GM18526 (cell line): ENCODE results near the gene EFNA3.

Experiments
- POLR2A ChIP-seq: IDR thresholded peaks from 3 replicates; pipeline ENCODE4 v1.6.1; 2011; ENCODE audit not compliant: insufficient read length; ENCODE audit errors: extremely low read depth

The EFNA3 gene, protein sequence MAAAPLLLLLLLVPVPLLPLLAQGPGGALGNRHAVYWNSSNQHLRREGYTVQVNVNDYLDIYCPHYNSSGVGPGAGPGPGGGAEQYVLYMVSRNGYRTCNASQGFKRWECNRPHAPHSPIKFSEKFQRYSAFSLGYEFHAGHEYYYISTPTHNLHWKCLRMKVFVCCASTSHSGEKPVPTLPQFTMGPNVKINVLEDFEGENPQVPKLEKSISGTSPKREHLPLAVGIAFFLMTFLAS

DNA sequence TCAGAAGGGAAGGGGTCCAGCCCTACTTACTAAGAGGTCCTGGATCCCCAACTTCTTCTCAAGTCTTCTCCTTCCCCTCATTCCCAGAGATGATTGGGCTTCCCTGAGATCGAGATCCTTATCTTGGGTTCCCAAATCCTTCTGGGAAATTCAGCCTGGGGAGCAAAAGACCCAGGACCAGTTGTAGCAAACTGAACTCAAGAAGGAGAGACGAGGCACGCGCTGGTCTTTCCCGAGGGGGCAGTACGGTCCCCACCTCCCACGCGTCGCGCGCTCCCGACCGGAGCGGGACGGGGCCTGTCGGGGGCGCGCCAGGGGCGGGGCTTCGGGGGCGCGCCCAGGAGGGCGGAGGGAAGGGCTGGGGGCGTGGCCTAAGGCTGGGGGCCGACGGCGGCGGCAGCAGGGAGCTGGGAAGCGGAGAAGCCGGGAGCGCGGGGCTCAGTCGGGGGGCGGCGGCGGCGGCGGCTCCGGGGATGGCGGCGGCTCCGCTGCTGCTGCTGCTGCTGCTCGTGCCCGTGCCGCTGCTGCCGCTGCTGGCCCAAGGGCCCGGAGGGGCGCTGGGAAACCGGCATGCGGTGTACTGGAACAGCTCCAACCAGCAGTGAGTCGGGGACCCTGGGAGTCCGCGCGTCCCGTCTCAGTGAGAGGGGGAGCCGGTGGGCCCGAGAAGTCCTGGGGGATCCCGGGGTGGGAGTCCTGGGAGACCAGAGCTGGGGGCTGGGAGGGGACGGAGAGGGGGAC, at the start of gene EFNA3:
TSS of gene EFNA3 (plus strand) at position 369 of the 741 bp plus-strand sequence. CDS start at position 474, 105 bp downstream.
- TF ChIP-seq POLR2A: no peak

DNA sequence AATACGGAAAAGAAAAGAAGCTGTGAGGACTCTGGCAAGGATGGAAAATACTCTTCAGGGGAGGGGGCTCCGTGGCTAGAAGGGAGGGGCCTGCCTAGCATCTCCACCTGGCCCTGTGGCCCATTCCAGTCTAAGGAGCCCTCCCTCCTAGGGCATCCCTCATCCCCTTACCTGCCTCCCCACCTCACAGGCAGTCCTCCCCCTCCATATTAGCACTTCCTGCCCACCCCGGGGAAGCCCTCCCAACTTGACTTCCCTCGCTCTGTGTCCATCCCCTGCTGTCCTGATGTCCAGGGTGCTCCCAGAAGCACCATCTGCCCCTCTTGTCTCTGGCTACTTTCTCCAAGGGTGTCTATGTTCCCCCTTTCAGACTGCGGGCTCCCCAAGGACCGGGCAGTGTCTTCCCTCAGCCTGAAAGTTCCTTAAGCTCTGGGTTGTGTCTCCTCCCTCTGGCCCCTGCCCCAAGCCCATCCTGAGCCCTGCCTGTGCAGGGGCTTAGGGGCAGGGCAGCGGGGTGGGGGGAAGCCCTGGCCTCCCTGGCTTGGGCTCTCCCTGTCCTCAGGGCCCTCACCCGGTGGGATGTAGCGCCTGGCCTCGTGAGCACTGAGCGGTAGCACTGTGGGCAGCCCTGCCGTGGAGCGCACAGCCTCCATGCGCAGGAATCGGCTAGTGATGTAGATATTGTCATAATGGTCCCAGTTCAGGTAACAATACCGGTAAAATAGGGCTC, 49.0 kb upstream of the EFNA3 start:
- TF ChIP-seq POLR2A: no peak

- no peak for TF ChIP-seq POLR2A
These were observed 48.3 kb upstream of the EFNA3 start for GRCh38 chr1:155030243-155030795.

DNA sequence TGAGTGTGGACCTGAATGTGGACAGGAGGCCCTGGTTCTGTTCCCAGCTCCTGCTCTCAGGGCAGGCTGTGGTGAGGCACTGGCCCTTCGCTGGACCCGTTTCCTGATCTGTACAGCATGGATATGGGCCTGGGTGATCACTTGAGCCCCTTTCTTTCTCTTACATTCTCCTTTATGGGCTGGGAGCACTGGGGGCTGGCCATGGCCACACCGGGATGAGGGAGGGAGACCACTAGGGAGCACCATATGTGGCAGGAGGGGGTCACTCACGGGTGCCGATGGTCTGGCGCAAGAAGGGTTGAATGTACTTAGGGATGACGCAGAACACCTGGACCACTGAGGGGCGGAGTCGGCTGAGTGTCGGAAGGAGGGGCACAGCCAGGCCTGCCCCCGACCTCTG, 47.7 kb upstream of the EFNA3 start:
- TF ChIP-seq POLR2A: no peak

- TF ChIP-seq POLR2A: no peak
These were observed 45.8 kb upstream of the EFNA3 start for GRCh38 chr1:155032886-155033285.

- TF ChIP-seq POLR2A: no peak
These were observed 45.1 kb upstream of the EFNA3 start, which contains the start of the genes DCST1 and DCST2 for GRCh38 chr1:155033524-155033923. Gene DCST1 (plus strand): TSS chr1:155033824. CDS start chr1:155034037, 213 bp downstream. Gene DCST2 (minus strand): TSS chr1:155033781. CDS start chr1:155033701, 80 bp downstream.

DNA sequence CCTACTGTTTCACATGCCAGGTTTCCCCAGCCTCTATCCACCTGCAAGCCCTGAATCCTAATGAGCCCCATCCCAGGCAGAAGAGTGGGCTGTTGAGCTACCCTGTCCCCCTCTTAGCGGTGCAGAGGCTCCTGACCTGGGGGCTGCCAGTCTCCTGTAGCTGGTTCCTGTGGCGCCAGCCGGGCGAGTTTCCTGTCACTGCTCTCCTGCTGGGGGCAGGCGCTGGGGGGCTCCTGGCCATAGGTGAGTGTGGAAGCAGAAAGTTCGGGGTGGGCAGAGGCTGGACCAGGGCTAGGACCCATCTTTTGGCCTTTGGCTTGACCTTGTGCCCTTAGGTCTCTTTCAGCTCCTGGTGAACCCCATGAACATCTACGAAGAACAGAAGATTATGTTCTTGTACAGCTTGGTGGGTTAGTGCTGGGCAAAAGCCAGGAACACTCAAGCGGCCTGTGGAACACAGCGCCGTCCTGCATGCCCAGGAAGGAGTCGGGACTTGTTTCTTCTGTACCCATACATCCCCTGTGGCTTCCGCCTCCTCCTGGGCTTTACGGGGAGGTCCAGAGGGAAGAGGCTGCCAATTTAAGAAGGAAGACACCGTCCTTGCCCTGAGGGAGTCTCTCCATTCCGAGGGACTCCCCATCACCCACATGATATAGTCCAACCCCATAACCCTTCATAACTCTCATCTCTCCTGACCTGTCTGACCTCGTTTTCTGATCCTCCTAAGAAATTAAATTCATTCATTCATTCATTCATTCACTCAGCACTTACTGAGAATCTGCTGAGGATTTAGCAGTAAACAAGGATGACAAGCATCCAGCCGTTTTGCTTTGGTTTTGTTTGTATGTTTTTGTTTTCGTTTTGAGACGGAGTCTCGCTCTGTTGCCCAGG, 44.1 kb upstream of the EFNA3 start:
- TF ChIP-seq POLR2A: no peak

GRCh38 chr1:155035936-155036335, 42.7 kb upstream of the EFNA3 start:
- TF ChIP-seq POLR2A: no peak

DNA sequence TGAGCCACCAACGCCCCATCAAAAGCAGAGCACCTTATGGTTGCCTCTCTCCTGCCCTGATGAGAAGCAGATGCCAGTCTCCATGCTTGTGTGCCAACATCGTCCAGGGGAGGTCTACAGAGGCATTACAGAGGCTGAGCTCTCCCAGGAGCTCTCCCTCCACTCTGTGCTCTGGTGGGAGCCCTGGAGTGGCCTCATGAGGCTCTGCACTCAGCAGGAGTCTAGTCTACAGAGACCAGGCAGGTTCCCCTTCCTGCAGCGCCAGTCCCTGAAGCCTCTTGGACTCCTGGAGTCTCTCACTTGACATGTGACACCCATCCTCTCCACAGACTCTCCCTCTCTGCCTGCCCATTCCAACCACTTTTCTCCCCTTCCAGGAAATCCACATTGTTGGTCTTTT, 41.6 kb upstream of the EFNA3 start:
- no peak for TF ChIP-seq POLR2A

GRCh38 chr1:155037851-155038441, 40.7 kb upstream of the EFNA3 start:
- TF ChIP-seq POLR2A: no peak

- TF ChIP-seq POLR2A: no peak
These were observed 39.9 kb upstream of the EFNA3 start for GRCh38 chr1:155038602-155039307.

GRCh38 chr1:155039308-155039669, 39.3 kb upstream of the EFNA3 start:
- TF ChIP-seq POLR2A: no peak

DNA sequence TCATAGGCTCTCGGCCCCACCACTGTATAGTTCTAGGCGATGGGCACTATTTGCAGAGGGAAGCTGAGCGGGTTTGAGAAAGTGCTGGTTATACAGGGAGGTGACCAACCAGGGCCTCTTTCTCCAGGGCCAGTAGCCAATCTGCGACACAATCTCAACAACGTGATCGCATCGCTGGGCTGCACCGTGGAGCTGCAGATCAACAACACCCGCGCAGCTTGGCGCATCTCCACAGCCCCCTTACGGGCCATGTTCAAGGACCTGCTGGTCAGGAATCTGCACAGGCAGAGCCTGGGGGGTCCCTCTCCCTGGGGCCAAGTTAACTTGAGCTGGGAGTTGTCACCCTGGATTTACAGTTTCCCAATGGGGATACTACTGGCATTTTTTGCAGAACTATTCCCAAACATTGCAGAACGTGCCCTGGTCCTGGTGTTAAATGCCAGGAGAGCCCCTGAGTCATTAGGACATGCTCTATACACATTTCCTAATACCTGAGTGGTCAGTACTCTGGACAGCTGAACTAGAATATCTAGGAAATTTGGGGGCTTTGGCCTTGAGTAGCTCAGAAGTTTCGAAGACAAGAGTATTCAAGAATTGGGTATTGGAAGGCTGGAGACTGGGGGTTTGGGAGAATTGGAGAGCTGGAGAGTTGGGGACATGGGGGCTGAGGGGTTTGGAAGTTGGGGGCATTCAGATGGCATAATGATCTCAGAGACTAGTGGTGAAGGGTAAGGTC, 38.1 kb upstream of the EFNA3 start:
- TF ChIP-seq POLR2A: no peak
